Activated CD8-positive, alpha-beta memory T cell treated with anti-CD3 and anti-CD28 coated beads for 48 hours (primary cell): Measurements from ENCODE around the gene CADM2.
"Not testable (repeated sequence)": the region's sequence is repeated elsewhere in the genome, so short reads cannot be mapped to it uniquely, and the experiment has no call there.

Experiments used
- DNase-seq, 3 experiments: peaks; one replicate each; pipeline ENCODE4 v3.0.0-alpha.2; 2020; ENCODE audit warnings: low read depth in 2 of 3, low spot score in 2 of 3

Gene CADM2

DNA sequence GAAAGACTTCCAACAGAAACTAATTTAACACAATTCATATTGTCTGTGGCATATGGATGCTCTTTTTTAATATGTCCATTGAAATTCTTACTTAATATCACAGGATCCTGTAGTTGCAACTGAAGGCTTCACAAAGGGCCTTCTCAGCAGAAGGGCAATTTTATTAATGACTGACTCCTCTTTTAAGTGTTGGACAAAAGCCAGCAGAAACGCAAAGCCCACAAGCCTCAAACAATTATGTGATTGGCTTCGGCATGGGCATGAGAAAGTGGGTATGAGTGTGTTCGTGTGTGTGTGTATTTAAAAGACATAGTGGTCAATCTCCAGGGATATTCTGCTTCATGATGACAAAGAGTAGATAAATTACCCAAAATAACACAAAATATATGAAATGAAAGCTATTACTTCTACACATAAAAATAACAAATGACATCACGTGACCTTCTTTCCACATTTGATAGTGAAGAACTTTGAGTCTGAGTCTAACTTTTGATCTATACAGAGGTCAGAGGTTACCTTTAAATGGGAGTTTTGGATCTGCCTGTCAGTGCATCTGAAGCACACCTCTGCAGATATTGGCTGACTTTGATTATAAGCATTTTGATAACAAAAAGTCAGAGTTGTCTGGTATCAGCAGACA lies 496.9 kb downstream of the CADM2 start:
- DNase-seq: no peak

- DNase-seq: no peak
Measured at GRCh38 chr3:85474241-85474640, 515.5 kb downstream of the CADM2 start.

GRCh38 chr3:85475346-85475745 lies 516.6 kb downstream of the CADM2 start:
- no peak for DNase-seq

DNA sequence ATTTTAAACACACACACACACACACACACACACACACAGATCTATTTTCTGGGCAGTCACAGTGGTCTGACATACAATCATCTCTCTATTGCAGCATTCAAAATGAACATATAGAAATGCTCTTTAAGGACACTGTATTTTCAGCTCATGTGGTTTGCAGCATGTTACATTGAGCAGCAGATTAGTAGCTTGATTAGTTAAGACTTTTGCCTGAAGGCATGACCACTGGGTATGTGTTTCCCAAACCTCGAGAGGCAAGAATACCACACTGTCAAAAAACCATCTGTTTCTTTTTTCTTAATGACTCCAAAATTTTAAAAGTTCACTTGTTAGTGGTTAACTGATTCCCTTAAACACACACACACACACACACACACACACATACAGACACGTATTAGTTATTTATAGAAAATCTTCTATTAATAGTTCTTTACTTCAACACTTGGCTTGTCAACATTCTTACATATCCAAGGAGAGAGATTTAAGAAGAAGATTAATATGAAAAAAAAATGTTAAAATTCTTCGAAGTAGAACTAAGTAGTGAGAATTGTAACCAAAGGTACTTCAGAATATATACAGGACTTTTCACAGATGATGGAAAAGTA lies 518.2 kb downstream of the CADM2 start:
- no peak for DNase-seq

GRCh38 chr3:85481411-85482212 lies 522.8 kb downstream of the CADM2 start:
- no peak for DNase-seq

GRCh38 chr3:85482213-85482490 lies 523.4 kb downstream of the CADM2 start:
- DNase-seq: no peak

DNA sequence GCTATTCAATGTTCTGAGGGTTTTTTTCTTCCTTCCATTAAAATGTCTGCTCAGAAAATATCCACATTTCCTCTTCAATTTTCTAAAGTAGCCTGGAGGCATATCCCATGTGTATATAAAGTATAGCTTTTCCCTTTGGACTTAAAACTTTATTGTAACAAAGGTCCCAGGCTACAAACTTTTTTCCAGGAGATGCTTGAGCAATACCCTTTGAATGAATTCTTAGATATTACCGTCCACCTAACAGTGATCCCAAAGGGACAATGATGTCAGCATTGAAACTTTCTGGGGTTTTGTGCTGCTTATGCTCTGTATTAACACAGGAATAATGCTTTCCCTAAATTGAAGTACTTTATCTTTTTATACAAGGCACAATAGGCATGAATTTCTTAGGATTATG lies 525.2 kb downstream of the CADM2 start:
- no peak for DNase-seq

GRCh38 chr3:85487375-85487774 lies 528.6 kb downstream of the CADM2 start:
- no peak for DNase-seq

GRCh38 chr3:85495602-85496001 lies 536.8 kb downstream of the CADM2 start:
- no peak for DNase-seq

- DNase-seq: no peak
Measured at GRCh38 chr3:85498177-85498576, 539.4 kb downstream of the CADM2 start.

GRCh38 chr3:85502148-85502875 lies 543.5 kb downstream of the CADM2 start:
- no peak for DNase-seq

DNA sequence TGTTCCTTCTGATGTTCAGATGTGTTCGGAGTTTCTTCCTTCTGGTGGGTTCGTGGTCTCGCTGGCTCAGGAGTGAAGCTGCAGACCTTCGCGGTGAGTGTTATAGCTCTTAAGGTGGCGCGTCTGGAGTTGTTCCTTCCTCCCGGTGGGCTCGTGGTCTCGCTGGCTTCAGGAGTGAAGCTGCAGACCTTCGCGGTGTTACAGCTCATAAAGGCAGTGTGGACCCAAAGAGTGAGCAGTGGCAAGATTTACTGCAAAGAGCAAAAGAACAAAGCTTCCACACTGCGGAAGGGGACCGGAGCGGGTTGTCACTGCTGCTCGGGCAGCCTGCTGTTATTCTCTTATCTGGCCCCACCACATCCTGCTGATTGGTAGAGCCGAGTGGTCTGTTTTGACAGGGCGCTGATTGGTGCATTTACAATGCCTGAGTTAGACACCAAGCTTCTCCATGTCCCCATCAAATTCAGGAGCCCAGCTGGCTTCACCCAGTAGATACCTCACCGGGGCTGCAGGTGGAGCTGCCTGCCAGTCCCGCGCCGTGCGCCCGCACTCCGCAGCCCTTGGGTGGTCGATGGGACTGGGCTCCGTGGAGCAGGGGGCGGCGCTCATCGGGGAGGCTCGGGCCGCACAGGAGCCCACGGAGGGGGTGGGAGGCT lies 545.5 kb downstream of the CADM2 start:
- DNase-seq: peak in 1 of 3 experiments; percentile 1

- not testable (repeated sequence) for DNase-seq
Measured at GRCh38 chr3:85504785-85505511, 546.2 kb downstream of the CADM2 start.

GRCh38 chr3:85507052-85507451 lies 548.3 kb downstream of the CADM2 start:
- not testable (repeated sequence) for DNase-seq

GRCh38 chr3:85508659-85509058 lies 549.9 kb downstream of the CADM2 start:
- no peak for DNase-seq

- DNase-seq: no peak
Measured at GRCh38 chr3:85516146-85516545, 557.4 kb downstream of the CADM2 start.

DNA sequence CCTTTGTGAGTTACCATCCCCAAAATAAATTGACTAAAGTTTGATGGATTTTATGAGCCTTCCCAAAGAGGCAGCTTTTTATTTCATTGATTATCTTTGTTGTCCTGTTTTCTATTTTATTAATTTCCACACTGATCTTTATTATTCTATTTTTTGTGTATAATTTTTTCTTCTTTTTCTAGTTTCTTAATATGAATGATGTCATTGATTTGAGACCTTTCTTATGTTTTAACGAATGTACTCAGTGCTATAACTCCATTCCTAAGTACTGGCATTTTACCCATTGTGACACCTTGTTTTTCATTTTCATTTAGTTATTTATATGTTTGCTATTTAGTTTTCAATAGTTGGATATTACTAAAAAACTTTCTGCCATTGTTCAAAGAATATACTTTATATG lies 565.3 kb downstream of the CADM2 start:
- no peak for DNase-seq

- DNase-seq: no peak
Measured at GRCh38 chr3:85525264-85525663, 566.5 kb downstream of the CADM2 start.

DNA sequence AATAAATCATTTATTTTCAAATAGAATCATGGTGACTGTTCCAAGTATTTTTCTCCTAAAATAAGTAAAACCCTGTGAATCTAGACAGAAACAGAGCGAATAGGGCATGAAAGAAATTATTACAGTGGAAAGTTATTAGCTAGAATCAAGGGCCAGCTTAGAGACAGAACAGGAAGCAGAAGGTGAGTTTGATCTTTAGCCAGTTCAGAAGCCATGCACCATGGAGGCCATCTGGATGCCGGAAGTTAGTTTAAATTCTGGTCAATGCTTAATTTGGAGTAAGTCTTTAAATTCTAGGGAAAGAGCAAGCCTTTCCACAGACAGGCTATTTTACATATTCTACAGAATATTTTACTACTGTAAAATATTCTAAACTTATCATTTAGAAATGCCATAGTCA lies 574.8 kb downstream of the CADM2 start:
- DNase-seq: no peak

DNA sequence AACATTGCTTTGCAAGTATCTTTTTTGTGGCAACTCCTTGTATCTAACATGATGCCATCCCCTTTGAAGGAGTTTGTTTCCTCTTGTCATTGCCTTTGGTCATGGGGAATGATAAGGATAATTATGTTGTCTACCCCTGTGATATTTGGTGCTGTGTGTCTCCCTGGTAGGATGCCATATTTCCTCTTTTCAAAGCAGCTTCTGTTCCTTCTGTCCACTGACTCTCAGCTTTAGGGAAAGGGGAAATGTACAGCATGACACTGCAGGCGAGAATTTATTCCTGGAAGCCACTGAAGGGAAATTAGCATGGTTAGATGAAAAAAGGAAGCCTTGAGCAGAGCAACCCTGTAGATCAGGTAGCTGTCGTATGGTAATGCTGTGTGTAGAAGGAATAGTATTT lies 576.7 kb downstream of the CADM2 start:
- DNase-seq: no peak

GRCh38 chr3:85539232-85539631 lies 580.4 kb downstream of the CADM2 start:
- DNase-seq: no peak
